DND-41 (cell line): ENCODE data around the gene MME.

Experiments used
- ATAC-seq: fragments of 200-7000 bp; cut with Tn5 transposase; 3 replicates; pipeline ENCODE4 v1.9.1; 2021; ENCODE audit warnings: low read depth; ENCODE audit not compliant: insufficient read depth
- DNase-seq: peaks from one replicate; pipeline ENCODE4 v3.0.0-alpha.2; 2020
- H2AFZ ChIP-seq: 2 replicates; pipeline ENCODE4 v1.6.0; 2012; ENCODE audit warnings: low read depth, low read length
- H3K27ac ChIP-seq: 2 replicates; pipeline ENCODE4 v1.5.1; 2012; ENCODE audit warnings: low read length, inconsistent platforms
- H3K27me3 ChIP-seq: fragments of 200-600 bp; sonication (generic); 2 replicates; pipeline ENCODE4 v1.6.0; 2012; ENCODE audit warnings: low read length, mild to moderate bottlenecking, inconsistent platforms; ENCODE audit not compliant: insufficient read depth, poor library complexity
- H3K36me3 ChIP-seq: 2 replicates; pipeline ENCODE4 v1.5.1; 2012; ENCODE audit warnings: low read length, inconsistent platforms; ENCODE audit not compliant: insufficient read depth
- H3K4me1 ChIP-seq: 2 replicates; pipeline ENCODE4 v1.5.1; 2012; ENCODE audit warnings: mild to moderate bottlenecking, low read length; ENCODE audit not compliant: insufficient read depth
- H3K4me2 ChIP-seq: 2 replicates; pipeline ENCODE4 v1.6.0; 2012; ENCODE audit warnings: mild to moderate bottlenecking, moderate library complexity, low read length, inconsistent platforms; ENCODE audit not compliant: insufficient read depth
- H3K4me3 ChIP-seq, 2 experiments: fragments of 200-600 bp in 1 of 2; shearing (Covaris generic) in 1 of 2; 2 replicates each; pipeline ENCODE4 v1.5.1; 2012 to 2016; ENCODE audit warnings: inconsistent platforms in 2 of 2, low read length in 2 of 2, mild to moderate bottlenecking in 2 of 2, low read depth in 1 of 2, moderate library complexity in 1 of 2
- H3K79me2 ChIP-seq: 2 replicates; pipeline ENCODE4 v1.6.0; 2012; ENCODE audit warnings: low read length, inconsistent platforms; ENCODE audit not compliant: insufficient read depth
- H3K9ac ChIP-seq: 2 replicates; pipeline ENCODE4 v1.6.0; 2012; ENCODE audit warnings: low read depth, mild to moderate bottlenecking, inconsistent platforms, low read length, moderate library complexity
- H3K9me3 ChIP-seq: 2 replicates; pipeline ENCODE4 v1.5.1; 2012; ENCODE audit warnings: low read length, moderate library complexity, mild to moderate bottlenecking, inconsistent platforms; ENCODE audit not compliant: insufficient read depth, severe bottlenecking
- H4K20me1 ChIP-seq: 2 replicates; pipeline ENCODE4 v1.6.0; 2012; ENCODE audit warnings: low read length; ENCODE audit not compliant: insufficient read depth
- CTCF ChIP-seq: IDR thresholded peaks from 2 replicates; pipeline ENCODE4 v1.5.1; 2012; ENCODE audit warnings: borderline replicate concordance, low read length, moderate library complexity, mild to moderate bottlenecking; ENCODE audit not compliant: poor library complexity, severe bottlenecking; ENCODE audit errors: extremely low read depth
- EZH2 ChIP-seq: IDR thresholded peaks from 3 replicates; pipeline ENCODE4 v1.6.1; 2012; ENCODE audit warnings: borderline replicate concordance, low read depth, mild to moderate bottlenecking, moderate library complexity, low read length, inconsistent platforms; ENCODE audit not compliant: severe bottlenecking

MME gene

GRCh38 chr3:155184011-155184410, 103.9 kb downstream of the MME start:
- Histone ChIP-seq H3K4me1 (peaks cover 29% of the 10 kb centered on the region), H3K4me3 (no peak overlapping the region), H3K36me3 (peaks cover 48% of the 10 kb centered on the region), H3K4me2 (peak overlapping the region; percentile 46; the same call in 1 of the 2 replicates), H2AFZ (peak overlapping the region; percentile 51), H3K9ac (no peak overlapping the region; the same call in 1 of the 2 replicates), H3K27me3 (no peaks in the 10 kb centered on the region), H4K20me1 (no peaks in the 10 kb centered on the region), H3K9me3 (no peaks in the 10 kb centered on the region), H3K79me2 (no peaks in the 10 kb centered on the region), H3K27ac (peak overlapping the region; percentile 89)
- TF ChIP-seq EZH2 = no peak
- no peak for TF ChIP-seq CTCF
- ATAC-seq = peak; percentile 65
- DNase-seq = no peak

- Histone ChIP-seq H3K9me3 (no peaks in the 10 kb centered on the region), H3K36me3 (peaks cover 31% of the 10 kb centered on the region), H3K4me3 (no peak overlapping the region), H4K20me1 (no peaks in the 10 kb centered on the region), H3K4me2 (no peak overlapping the region), H3K9ac (no peak overlapping the region), H3K79me2 (no peaks in the 10 kb centered on the region), H2AFZ (no peak overlapping the region), H3K27me3 (no peaks in the 10 kb centered on the region), H3K27ac (no peak overlapping the region), H3K4me1 (peaks cover 29% of the 10 kb centered on the region)
- ATAC-seq (peak; percentile 39; the same call in 2 of the 3 replicates), DNase-seq (no peak)
- TF ChIP-seq CTCF (no peak), EZH2 (no peak)
Observed at GRCh38 chr3:155185631-155186071, 105.5 kb downstream of the MME start.

- peaks cover 16% of the 10 kb centered on the region for H3K4me1 ChIP-seq
Observed at GRCh38 chr3:155188031-155188430, 107.9 kb downstream of the MME start.

More at GRCh38 chr3:155188031-155188430, 107.9 kb downstream of the MME start:
- ATAC-seq (no peak), DNase-seq (no peak)
- Histone ChIP-seq H3K9me3 (no peaks in the 10 kb centered on the region), H3K36me3 (peaks cover 12% of the 10 kb centered on the region), H3K27ac (no peak overlapping the region), H3K9ac (no peak overlapping the region), H3K4me2 (no peak overlapping the region), H4K20me1 (no peaks in the 10 kb centered on the region), H3K27me3 (no peaks in the 10 kb centered on the region), H2AFZ (no peak overlapping the region), H3K4me3 (no peak overlapping the region), H3K79me2 (no peaks in the 10 kb centered on the region)
- TF ChIP-seq CTCF (no peak), EZH2 (no peak)
